Measurements from ENCODE around the gene ATP2B2.

ATP2B2 gene

GRCh38 chr3:10442151-10442795, 63.1 kb downstream of the ATP2B2 start:
- TF ChIP-seq ZNF274 (IDR thresholded peaks at IDR 0.05; ENCODE audit: low read depth, low read length): no peak
- no peak overlapping the region for H3K4me3 ChIP-seq (ENCODE audit: low read length)

GRCh38 chr3:10440684-10441083, 64.7 kb downstream of the ATP2B2 start:
- no peak overlapping the region for H3K4me3 ChIP-seq (ENCODE audit: low read length)
- TF ChIP-seq ZNF274 (IDR thresholded peaks at IDR 0.05; ENCODE audit: low read depth, low read length): no peak

- TF ChIP-seq ZNF274 (IDR thresholded peaks at IDR 0.05; ENCODE audit: low read depth, low read length): no peak
- no peak overlapping the region for H3K4me3 ChIP-seq (ENCODE audit: low read length)
Measured at GRCh38 chr3:10438902-10439610, 66.3 kb downstream of the ATP2B2 start.

GRCh38 chr3:10437995-10438901, 67.1 kb downstream of the ATP2B2 start:
- no peak overlapping the region for H3K4me3 ChIP-seq (ENCODE audit: low read length)
- TF ChIP-seq ZNF274 (IDR thresholded peaks at IDR 0.05; ENCODE audit: low read depth, low read length): no peak

- no peak for TF ChIP-seq ZNF274 (IDR thresholded peaks at IDR 0.05; ENCODE audit: low read depth, low read length)
- no peak overlapping the region for H3K4me3 ChIP-seq (ENCODE audit: low read length)
Measured at GRCh38 chr3:10437272-10437994, 68.0 kb downstream of the ATP2B2 start.

- H3K4me3 ChIP-seq (ENCODE audit: low read length): no peak overlapping the region
- TF ChIP-seq ZNF274 (IDR thresholded peaks at IDR 0.05; ENCODE audit: low read depth, low read length): no peak
Measured at GRCh38 chr3:10435850-10436249, 69.5 kb downstream of the ATP2B2 start.

GRCh38 chr3:10434938-10435336, 70.4 kb downstream of the ATP2B2 start:
- no peak for TF ChIP-seq ZNF274 (IDR thresholded peaks at IDR 0.05; ENCODE audit: low read depth, low read length)
- H3K4me3 ChIP-seq (ENCODE audit: low read length): no peak overlapping the region

- no peak for TF ChIP-seq ZNF274 (IDR thresholded peaks at IDR 0.05; ENCODE audit: low read depth, low read length)
- no peak overlapping the region for H3K4me3 ChIP-seq (ENCODE audit: low read length)
Measured at GRCh38 chr3:10434144-10434937, 71.0 kb downstream of the ATP2B2 start.

GRCh38 chr3:10432931-10433330, 72.5 kb downstream of the ATP2B2 start:
- no peak overlapping the region for H3K4me3 ChIP-seq (ENCODE audit: low read length)
- no peak for TF ChIP-seq ZNF274 (IDR thresholded peaks at IDR 0.05; ENCODE audit: low read depth, low read length)

GRCh38 chr3:10432156-10432845, 73.1 kb downstream of the ATP2B2 start:
- no peak for TF ChIP-seq ZNF274 (IDR thresholded peaks at IDR 0.05; ENCODE audit: low read depth, low read length)
- no peak overlapping the region for H3K4me3 ChIP-seq (ENCODE audit: low read length)

- no peak for TF ChIP-seq ZNF274 (IDR thresholded peaks at IDR 0.05; ENCODE audit: low read depth, low read length)
- H3K4me3 ChIP-seq (ENCODE audit: low read length): no peak overlapping the region
Measured at GRCh38 chr3:10430805-10431204, 74.6 kb downstream of the ATP2B2 start.

GRCh38 chr3:10428406-10429091, 76.8 kb downstream of the ATP2B2 start:
- no peak for TF ChIP-seq ZNF274 (IDR thresholded peaks at IDR 0.05; ENCODE audit: low read depth, low read length)
- H3K4me3 ChIP-seq (ENCODE audit: low read length): no peak overlapping the region
